Panc1 (cell line): ENCODE results near the gene PSEN2.

ENCODE experiments used
- CTCF ChIP-seq: fragments of 450-650 bp; IDR thresholded peaks from 2 replicates; pipeline ENCODE4 v1.5.1; 2017; ENCODE audit warnings: mild to moderate bottlenecking
- POLR2AphosphoS5 ChIP-seq: IDR thresholded peaks from 2 replicates; pipeline ENCODE4 v1.6.1; 2012; ENCODE audit warnings: mild to moderate bottlenecking, low read depth, low read length, moderate library complexity
- REST ChIP-seq, 2 experiments: IDR thresholded peaks; 2 replicates each; pipeline ENCODE4 v1.6.1; 2011 to 2012; ENCODE audit warnings: low read depth in 2 of 2, control low read depth in 1 of 2, low read length in 1 of 2, mild to moderate bottlenecking in 1 of 2, moderate library complexity in 1 of 2; ENCODE audit not compliant: insufficient read depth in 1 of 2
- TCF7L2 ChIP-seq: IDR thresholded peaks from 2 replicates; pipeline ENCODE4 v1.6.1; 2011; ENCODE audit warnings: mild to moderate bottlenecking, low read depth, low read length, inconsistent platforms

DNA sequence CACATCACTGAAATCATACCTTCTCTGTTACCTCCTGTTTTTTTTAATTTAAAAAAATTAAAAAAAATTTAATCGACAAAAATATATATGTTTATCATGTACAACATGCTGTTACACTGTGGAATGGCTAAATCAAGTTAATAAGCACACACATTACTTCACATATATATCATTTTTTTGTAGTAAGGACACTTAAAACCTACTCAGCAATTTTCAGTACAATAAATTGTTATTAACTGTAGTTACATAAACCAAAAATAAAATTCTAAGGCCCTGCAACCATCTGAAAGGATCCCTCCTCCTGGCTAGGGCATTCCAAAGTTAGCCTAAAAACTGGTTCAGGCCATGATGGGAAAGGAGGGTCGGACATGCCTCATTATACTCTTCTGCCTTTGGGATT, 46.1 kb downstream of the PSEN2 start:
- TF ChIP-seq POLR2AphosphoS5 (no peak), CTCF (no peak), TCF7L2 (no peak), REST (IDR thresholded peaks at IDR 0.05; ENCODE audit: insufficient read depth in 1 of 2, low read depth in 2 of 2, low read length in 1 of 2) (no peak)
